Mesenchymal stem cell (in vitro differentiated cells and primary cell): ENCODE data around the gene ABI3.

Experiments used
- DNase-seq: peaks from one replicate; pipeline ENCODE4 v3.0.0-alpha.2; 2013
- H2AFZ ChIP-seq: one replicate; pipeline ENCODE4 v1.6.1; 2013; ENCODE audit warnings: low read depth, mild to moderate bottlenecking, control low read depth, inconsistent platforms, low read length, moderate library complexity
- H2AK5ac ChIP-seq: 2 replicates; pipeline ENCODE4 v1.6.1; 2013; ENCODE audit warnings: low read length, moderate library complexity, mild to moderate bottlenecking, inconsistent platforms; ENCODE audit not compliant: severe bottlenecking
- H2BK120ac ChIP-seq: one replicate; pipeline ENCODE4 v1.6.1; 2013; ENCODE audit warnings: low read depth, mild to moderate bottlenecking, inconsistent platforms, low read length, moderate library complexity
- H2BK12ac ChIP-seq, 2 experiments: one replicate each; pipeline ENCODE4 v1.6.1; 2013; ENCODE audit warnings: inconsistent platforms in 2 of 2, low read length in 2 of 2, mild to moderate bottlenecking in 2 of 2, moderate library complexity in 2 of 2, control low read depth in 1 of 2
- H2BK15ac ChIP-seq: one replicate; pipeline ENCODE4 v1.6.1; 2013; ENCODE audit warnings: mild to moderate bottlenecking, low read depth, inconsistent platforms; ENCODE audit not compliant: poor library complexity, severe bottlenecking
- H2BK5ac ChIP-seq: 2 replicates; pipeline ENCODE4 v1.6.1; 2013; ENCODE audit warnings: low read depth, mild to moderate bottlenecking, low read length, control low read depth, inconsistent platforms; ENCODE audit not compliant: poor library complexity, severe bottlenecking
- H3K14ac ChIP-seq, 2 experiments: one replicate each; pipeline ENCODE4 v1.6.1; 2013; ENCODE audit warnings: inconsistent platforms in 2 of 2, low read length in 2 of 2, control low read depth in 1 of 2, mild to moderate bottlenecking in 1 of 2, moderate library complexity in 1 of 2
- H3K18ac ChIP-seq, 2 experiments: one replicate each; pipeline ENCODE4 v1.6.1; 2013; ENCODE audit warnings: inconsistent platforms in 2 of 2, low read length in 2 of 2, control low read depth in 1 of 2, low read depth in 1 of 2, mild to moderate bottlenecking in 1 of 2
- H3K23ac ChIP-seq, 2 experiments: one replicate each; pipeline ENCODE4 v1.6.1; 2013; ENCODE audit warnings: inconsistent platforms in 2 of 2, low read length in 2 of 2, mild to moderate bottlenecking in 2 of 2, moderate library complexity in 2 of 2, control low read depth in 1 of 2
- H3K27ac ChIP-seq: 2 replicates; pipeline ENCODE4 v1.5.1; 2013; ENCODE audit warnings: mild to moderate bottlenecking, moderate library complexity, low read length, control low read depth, inconsistent platforms; ENCODE audit not compliant: poor library complexity, severe bottlenecking
- H3K27me3 ChIP-seq, 2 experiments: 2 replicates each; pipeline versions ENCODE4 v1.6.1 to v1.7.0; 2013; ENCODE audit warnings: low read length in 2 of 2, mild to moderate bottlenecking in 2 of 2, moderate library complexity in 2 of 2, control low read depth in 1 of 2, inconsistent platforms in 1 of 2; ENCODE audit not compliant: control insufficient read depth in 1 of 2, insufficient read depth in 1 of 2
- H3K36me3 ChIP-seq, 2 experiments: 2 replicates each; pipeline versions ENCODE4 v1.6.1 to v1.7.0; 2013; ENCODE audit warnings: low read length in 2 of 2, control low read depth in 1 of 2, inconsistent platforms in 1 of 2, low read depth in 1 of 2, mild to moderate bottlenecking in 1 of 2; ENCODE audit not compliant: insufficient read depth in 2 of 2, control insufficient read depth in 1 of 2
- H3K4ac ChIP-seq, 2 experiments: one replicate each; pipeline ENCODE4 v1.6.1; 2013; ENCODE audit warnings: inconsistent platforms in 2 of 2, low read length in 2 of 2, mild to moderate bottlenecking in 2 of 2, moderate library complexity in 2 of 2, control low read depth in 1 of 2, low read depth in 1 of 2
- H3K4me1 ChIP-seq: 2 replicates; pipeline ENCODE4 v1.6.1; 2013; ENCODE audit warnings: low read depth, low read length, control low read depth; ENCODE audit not compliant: control insufficient read depth, insufficient read depth
- H3K4me2 ChIP-seq: 2 replicates; pipeline ENCODE4 v1.6.1; 2013; ENCODE audit warnings: low read length, mild to moderate bottlenecking, inconsistent platforms; ENCODE audit not compliant: poor library complexity, severe bottlenecking
- H3K4me3 ChIP-seq, 2 experiments: 2 replicates each; pipeline versions ENCODE4 v1.5.1 to v1.7.0; 2013; ENCODE audit warnings: low read length in 2 of 2, mild to moderate bottlenecking in 2 of 2, control low read depth in 1 of 2, low read depth in 1 of 2; ENCODE audit not compliant: insufficient read depth in 1 of 2
- H3K79me1 ChIP-seq: replicated peaks from 2 replicates; pipeline ENCODE4 v1.6.1; 2013; ENCODE audit warnings: mild to moderate bottlenecking, control low read depth, low read length, inconsistent platforms; ENCODE audit not compliant: poor library complexity, severe bottlenecking
- H3K9ac ChIP-seq: 2 replicates; pipeline ENCODE4 v1.7.0; 2013; ENCODE audit warnings: mild to moderate bottlenecking, low read length, moderate library complexity
- H3K9me3 ChIP-seq: 2 replicates; pipeline ENCODE4 v1.7.0; 2013; ENCODE audit warnings: mild to moderate bottlenecking, low read length; ENCODE audit not compliant: control insufficient read depth
- H4K8ac ChIP-seq: one replicate; pipeline ENCODE4 v1.6.1; 2013; ENCODE audit warnings: inconsistent platforms, mild to moderate bottlenecking, low read length, moderate library complexity
- H4K91ac ChIP-seq: one replicate; pipeline ENCODE4 v1.6.1; 2013; ENCODE audit warnings: mild to moderate bottlenecking, low read length, inconsistent platforms
- WGBS: methylation state at CpG from one replicate; pipeline ENCODE4 v1.1.7; 2013; ENCODE audit warnings: mixed read lengths; 5-methylcytosine and 5-hydroxymethylcytosine counted together

The ABI3 gene

DNA sequence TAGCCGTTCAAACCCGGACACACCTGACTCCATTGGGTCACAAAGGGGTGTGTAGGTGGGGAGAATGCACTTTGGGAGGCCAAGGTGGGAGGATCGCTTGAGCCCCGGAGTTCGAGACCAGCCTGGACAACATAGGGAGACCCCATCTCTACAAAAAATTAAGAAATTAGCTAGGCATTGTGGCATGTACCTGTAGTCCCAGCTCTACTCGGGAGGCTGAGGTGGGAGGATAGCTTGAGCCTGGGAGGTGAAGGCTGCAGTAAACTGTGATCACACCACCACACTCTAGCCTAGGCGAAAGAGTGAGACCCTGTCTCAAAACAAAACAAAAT lies 21.0 kb downstream of the ABI3 start:
- Histone ChIP-seq H3K23ac (no peak overlapping the region), H3K4me2 (no peak overlapping the region), H2BK12ac (no peak overlapping the region), H3K14ac (no peak overlapping the region), H3K27ac (no peak overlapping the region), H4K8ac (no peak overlapping the region), H2AK5ac (no peak overlapping the region), H3K4me3 (no peak overlapping the region), H3K9me3 (no peaks in the 10 kb centered on the region), H2BK5ac (no peak overlapping the region), H3K4ac (no peak overlapping the region), H4K91ac (no peak overlapping the region), H2BK120ac (no peak overlapping the region), H3K27me3 (peaks cover 14 to 52% of the 10 kb centered on the region in 2 experiments), H3K4me1 (peaks cover 14% of the 10 kb centered on the region), H3K79me1 (no peaks in the 10 kb centered on the region), H3K9ac (no peak overlapping the region), H3K36me3 (no peaks in the 10 kb centered on the region), H2AFZ (no peak overlapping the region), H3K18ac (no peak overlapping the region), H2BK15ac (no peak overlapping the region)
- 66% methylated on average over 6 of the region's 7 CpGs for WGBS
- no peak for DNase-seq

- WGBS, result 100% methylated on average over 3 of the region's 5 CpGs
Observed at GRCh38 chr17:49234509-49235080, 24.1 kb downstream of the ABI3 start.

DNA sequence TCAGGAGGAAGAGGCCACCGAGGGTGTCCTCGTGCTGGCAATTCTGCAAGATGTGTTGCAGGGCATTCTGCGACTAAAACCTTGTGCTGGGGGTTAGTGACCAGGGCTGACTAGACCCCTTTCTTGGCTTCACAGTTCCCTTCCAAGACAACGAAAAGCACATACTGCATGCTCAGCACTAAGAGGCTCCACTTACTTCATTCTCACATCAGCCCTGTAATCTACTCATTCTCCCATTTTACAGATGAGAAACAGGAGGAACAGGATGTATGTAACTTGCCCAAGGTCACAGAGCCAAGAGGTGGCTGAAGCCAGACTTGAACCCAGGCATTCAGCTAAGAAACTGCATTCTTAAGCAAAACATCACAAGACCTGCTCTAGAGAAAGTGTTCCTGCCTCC lies 25.4 kb downstream of the ABI3 start:
- no peak overlapping the region for H2BK120ac ChIP-seq
- no peak for DNase-seq
- H3K9ac ChIP-seq, result no peak overlapping the region
- no peak overlapping the region for H3K4ac ChIP-seq
- H3K27ac ChIP-seq, result no peak overlapping the region
- H4K91ac ChIP-seq, result no peak overlapping the region
- no peak overlapping the region for H3K4me2 ChIP-seq
- H2AFZ ChIP-seq, result no peak overlapping the region
- no peak overlapping the region for H3K18ac ChIP-seq
- H3K4me1 ChIP-seq, result peaks cover 3% of the 10 kb centered on the region
- H2BK12ac ChIP-seq, result no peak overlapping the region
- peaks cover 11 to 40% of the 10 kb centered on the region in 2 experiments for H3K27me3 ChIP-seq
- no peaks in the 10 kb centered on the region for H3K79me1 ChIP-seq
- no peaks in the 10 kb centered on the region for H3K36me3 ChIP-seq
- H3K9me3 ChIP-seq, result no peaks in the 10 kb centered on the region
- no peak overlapping the region for H2BK5ac ChIP-seq
- WGBS, result 91% methylated on average over 4 of the region's 4 CpGs
- H3K14ac ChIP-seq, result no peak overlapping the region
- H4K8ac ChIP-seq, result no peak overlapping the region
- no peak overlapping the region for H2AK5ac ChIP-seq
- H3K4me3 ChIP-seq, result no peak overlapping the region
- H2BK15ac ChIP-seq, result no peak overlapping the region
- no peak overlapping the region for H3K23ac ChIP-seq

More at GRCh38 chr17:49234509-49235080, 24.1 kb downstream of the ABI3 start:
- H2AFZ ChIP-seq, result no peak overlapping the region
- no peak overlapping the region for H3K14ac ChIP-seq
- peaks cover 12% of the 10 kb centered on the region for H3K4me1 ChIP-seq
- no peak overlapping the region for H4K8ac ChIP-seq
- no peak overlapping the region for H2BK5ac ChIP-seq
- H2BK120ac ChIP-seq, result no peak overlapping the region
- H3K79me1 ChIP-seq, result no peaks in the 10 kb centered on the region
- no peak for DNase-seq
- H3K27ac ChIP-seq, result no peak overlapping the region
- peaks cover 11 to 41% of the 10 kb centered on the region in 2 experiments for H3K27me3 ChIP-seq
- no peak overlapping the region for H3K4me3 ChIP-seq
- H3K23ac ChIP-seq, result no peak overlapping the region
- H2BK15ac ChIP-seq, result no peak overlapping the region
- H4K91ac ChIP-seq, result no peak overlapping the region
- H3K9me3 ChIP-seq, result no peaks in the 10 kb centered on the region
- no peak overlapping the region for H2BK12ac ChIP-seq
- H2AK5ac ChIP-seq, result no peak overlapping the region
- H3K36me3 ChIP-seq, result no peaks in the 10 kb centered on the region
- no peak overlapping the region for H3K9ac ChIP-seq
- no peak overlapping the region for H3K4ac ChIP-seq
- H3K4me2 ChIP-seq, result no peak overlapping the region
- H3K18ac ChIP-seq, result no peak overlapping the region

DNA sequence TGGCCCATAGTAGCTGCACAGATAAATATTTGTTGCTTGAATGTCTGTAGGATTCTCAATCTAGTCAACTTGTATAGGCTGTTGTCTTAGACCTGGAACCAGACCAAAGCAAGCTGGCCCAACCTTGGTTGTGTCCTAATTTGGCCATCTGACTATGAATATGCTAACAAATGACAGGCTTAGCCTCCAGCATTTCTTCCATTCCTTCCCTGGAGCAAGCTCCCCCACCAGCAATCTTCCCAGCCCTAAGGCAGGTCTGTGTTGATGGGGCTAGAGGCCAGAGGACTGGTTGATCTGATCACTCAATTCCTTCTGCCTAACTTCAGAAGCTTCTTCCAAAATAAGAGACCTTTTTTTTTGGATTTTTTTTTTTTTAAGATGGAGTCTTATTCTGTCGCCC lies 29.5 kb downstream of the ABI3 start:
- no peak overlapping the region for H3K14ac ChIP-seq
- H3K79me1 ChIP-seq, result no peaks in the 10 kb centered on the region
- H3K9ac ChIP-seq, result no peak overlapping the region
- H3K23ac ChIP-seq, result no peak overlapping the region
- H3K27ac ChIP-seq, result no peak overlapping the region
- 100% methylated on average over 1 of the region's 1 CpG for WGBS
- H3K4me2 ChIP-seq, result no peak overlapping the region
- no peak overlapping the region for H2BK120ac ChIP-seq
- H3K4me3 ChIP-seq, result no peak overlapping the region
- H2BK12ac ChIP-seq, result no peak overlapping the region
- no peak overlapping the region for H2AFZ ChIP-seq
- H4K91ac ChIP-seq, result no peak overlapping the region
- H3K9me3 ChIP-seq, result no peaks in the 10 kb centered on the region
- no peak for DNase-seq
- no peak overlapping the region for H3K18ac ChIP-seq
- H3K4me1 ChIP-seq, result no peaks in the 10 kb centered on the region
- H3K27me3 ChIP-seq, result peaks cover 11 to 38% of the 10 kb centered on the region in 2 experiments
- no peaks in the 10 kb centered on the region for H3K36me3 ChIP-seq
- no peak overlapping the region for H2BK15ac ChIP-seq
- no peak overlapping the region for H2BK5ac ChIP-seq
- H3K4ac ChIP-seq, result no peak overlapping the region
- H4K8ac ChIP-seq, result no peak overlapping the region
- H2AK5ac ChIP-seq, result no peak overlapping the region
